HEK293T (cell line): ENCODE data around the gene LPGAT1.

Experiments used
- BHLHE40 ChIP-seq: fragments of 450-650 bp; IDR thresholded peaks from 2 replicates; pipeline ENCODE4 v1.6.1; 2016; ENCODE audit warnings: mild to moderate bottlenecking, moderate library complexity, borderline replicate concordance
- CTBP1 ChIP-seq: fragments of 450-650 bp; IDR thresholded peaks from 2 replicates; pipeline ENCODE4 v1.6.1; 2016; ENCODE audit warnings: borderline replicate concordance
- ELF4 ChIP-seq: fragments of 450-650 bp; IDR thresholded peaks from 2 replicates; pipeline ENCODE4 v1.6.1; 2017; ENCODE audit warnings: antibody characterized with exemption
- FOXA1 ChIP-seq: fragments of 450-650 bp; IDR thresholded peaks from 2 replicates; pipeline ENCODE4 v1.6.1; 2016; ENCODE audit warnings: mild to moderate bottlenecking
- FOXK2 ChIP-seq: fragments of 450-650 bp; IDR thresholded peaks from 2 replicates; pipeline ENCODE4 v1.6.1; 2016; ENCODE audit warnings: mild to moderate bottlenecking
- FOXM1 ChIP-seq: fragments of 450-650 bp; IDR thresholded peaks from 2 replicates; pipeline ENCODE4 v1.6.1; 2017; ENCODE audit warnings: mild to moderate bottlenecking, borderline replicate concordance
- L3MBTL2 ChIP-seq: fragments of 450-650 bp; conservative IDR thresholded peaks from 2 replicates; pipeline ENCODE4 v1.6.1; 2016; ENCODE audit warnings: mild to moderate bottlenecking
- LEF1 ChIP-seq: fragments of 450-650 bp; IDR thresholded peaks from 2 replicates; pipeline ENCODE4 v1.6.1; 2017; ENCODE audit warnings: mild to moderate bottlenecking, borderline replicate concordance
- NFRKB ChIP-seq: fragments of 450-650 bp; IDR thresholded peaks from 2 replicates; pipeline ENCODE4 v1.6.1; 2016; ENCODE audit warnings: mild to moderate bottlenecking, moderate library complexity
- PKNOX1 ChIP-seq: fragments of 450-650 bp; IDR thresholded peaks from 2 replicates; pipeline ENCODE4 v1.6.1; 2016
- SP1 ChIP-seq: fragments of 450-650 bp; IDR thresholded peaks from 2 replicates; pipeline ENCODE4 v1.6.1; 2017
- TARDBP ChIP-seq: fragments of 450-650 bp; IDR thresholded peaks from 2 replicates; pipeline ENCODE4 v1.6.1; 2016
- ZNF384 ChIP-seq: fragments of 450-650 bp; IDR thresholded peaks from 2 replicates; pipeline ENCODE4 v1.6.1; 2016

GRCh38 chr1:211797994-211798393, 32.6 kb downstream of the LPGAT1 start:
- no peak for TF ChIP-seq FOXK2
- no peak for TF ChIP-seq ELF4
- no peak for TF ChIP-seq NFRKB
- TF ChIP-seq TARDBP, result no peak
- no peak for TF ChIP-seq BHLHE40
- TF ChIP-seq LEF1, result no peak
- TF ChIP-seq ZNF384, result no peak
- no peak for TF ChIP-seq FOXM1
- no peak for TF ChIP-seq CTBP1
- TF ChIP-seq PKNOX1, result no peak
- TF ChIP-seq L3MBTL2, result no peak
- TF ChIP-seq FOXA1, result no peak
- no peak for TF ChIP-seq SP1
